HG02623 (cell line): ENCODE measurements around the gene NCAM1.
"Not testable (repeated sequence)": the region's sequence is repeated elsewhere in the genome, so short reads cannot be mapped to it uniquely, and the experiment has no call there.

ENCODE experiments used
- ATAC-seq: cut with Tn5 transposase; IDR thresholded peaks from one replicate; pipeline ENCODE4 v1.9.1; 2021; ENCODE audit warnings: moderate library complexity; ENCODE audit not compliant: unreplicated experiment

Gene NCAM1

DNA sequence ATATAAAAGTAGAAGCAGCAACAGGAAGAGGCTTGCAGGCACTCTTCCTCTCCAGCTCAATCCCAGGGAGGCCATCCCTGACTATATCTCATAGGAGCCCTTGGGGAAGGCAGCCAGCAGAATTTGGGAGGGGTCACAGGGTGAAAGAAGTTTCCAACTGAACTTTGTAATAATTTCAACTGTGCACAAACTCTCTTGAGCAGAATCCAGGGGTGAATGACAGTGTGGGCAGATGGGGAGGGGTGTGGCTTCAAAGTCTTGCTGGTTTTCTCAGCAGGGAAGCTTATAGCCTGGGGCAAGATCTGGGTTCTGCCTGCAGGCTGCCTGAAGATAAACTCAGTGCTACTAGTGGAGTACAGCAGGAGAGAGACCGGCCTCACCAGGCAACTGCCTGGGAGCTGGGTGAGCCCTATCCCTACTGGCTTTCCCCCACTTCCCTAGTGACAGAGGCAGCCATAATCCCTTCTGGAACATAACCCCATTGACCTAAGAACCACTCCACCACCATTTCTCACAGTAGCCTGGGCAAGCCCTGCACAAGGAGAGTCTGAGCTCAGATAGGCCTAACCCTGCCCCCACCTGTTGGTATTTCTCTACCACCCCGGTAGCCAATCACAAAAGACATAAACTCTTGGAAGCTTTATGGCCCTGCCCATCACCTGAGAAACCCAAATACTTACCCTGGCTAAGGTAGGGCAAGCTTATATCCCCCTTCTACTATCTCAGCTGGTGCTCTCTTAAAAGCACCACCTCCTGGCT, 335.4 kb downstream of the NCAM1 start:
- ATAC-seq = no peak

GRCh38 chr11:113298496-113298895, 337.3 kb downstream of the NCAM1 start:
- ATAC-seq = not testable (repeated sequence)

DNA sequence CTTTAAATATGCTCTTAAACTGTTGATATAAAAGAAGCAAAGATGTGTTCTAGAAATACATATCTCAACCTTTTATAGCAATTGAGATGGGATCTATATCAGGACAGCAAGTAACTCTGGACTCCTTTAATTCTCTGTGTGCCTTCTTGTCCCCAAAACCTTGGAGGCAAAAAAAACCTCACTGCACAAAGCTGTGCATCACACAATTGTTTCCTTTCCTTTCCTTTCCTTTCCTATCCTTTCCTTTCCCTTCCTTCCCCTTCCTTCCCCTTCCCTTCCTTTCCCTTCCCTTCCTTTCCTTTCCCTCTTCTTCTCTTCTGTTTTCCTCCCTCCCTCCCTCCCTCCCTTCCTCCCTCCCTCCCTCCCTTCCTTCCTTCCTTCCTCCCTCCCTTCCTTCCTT, 343.7 kb downstream of the NCAM1 start:
- no peak for ATAC-seq

GRCh38 chr11:113305440-113306336, 344.5 kb downstream of the NCAM1 start:
- peak; percentile 77 for ATAC-seq

DNA sequence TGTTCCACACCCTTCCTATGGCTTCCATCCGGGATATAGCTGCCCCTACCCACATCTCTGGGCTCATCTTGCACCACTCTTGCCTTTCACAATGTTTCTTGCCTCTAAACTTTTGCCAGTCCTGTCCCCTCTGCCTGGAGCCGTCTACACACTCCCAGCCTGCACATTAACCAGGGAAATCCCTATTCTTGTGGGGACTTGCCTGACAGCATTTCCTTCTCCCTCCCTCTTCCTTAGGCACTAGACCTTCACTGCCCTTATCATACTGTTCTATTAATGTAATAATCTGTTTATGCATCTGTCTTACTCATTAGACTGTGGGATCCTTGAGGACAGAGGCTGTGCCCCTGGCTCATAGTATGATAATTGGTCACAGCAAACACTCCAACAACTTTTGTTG, 347.4 kb downstream of the NCAM1 start:
- no peak for ATAC-seq

DNA sequence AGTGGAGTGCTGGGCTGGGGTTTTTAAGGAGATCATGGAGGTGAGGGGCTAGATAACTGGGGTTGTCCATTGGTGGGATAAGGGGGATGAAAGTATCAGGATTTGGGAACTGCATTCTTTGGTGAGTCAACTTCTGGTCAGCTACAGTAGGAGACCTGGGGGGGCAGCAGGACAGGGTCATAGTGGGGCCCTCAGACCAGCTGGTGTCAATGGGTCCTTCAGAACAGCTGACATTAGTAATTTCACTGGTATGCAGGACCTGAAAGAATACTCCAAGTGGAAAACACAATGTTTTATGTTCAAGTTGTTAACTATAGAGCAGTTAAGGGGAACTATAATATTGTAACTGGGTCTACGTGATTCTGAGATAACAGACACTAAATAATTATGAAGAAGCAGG, 350.3 kb downstream of the NCAM1 start:
- ATAC-seq = no peak

GRCh38 chr11:113313601-113314000, 352.4 kb downstream of the NCAM1 start:
- ATAC-seq = no peak

GRCh38 chr11:113314065-113314388, 352.8 kb downstream of the NCAM1 start:
- no peak for ATAC-seq

GRCh38 chr11:113314389-113315301, 353.4 kb downstream of the NCAM1 start, which contains the start of gene TTC12:
TTC12 (plus strand) TSS chr11:113314583; CDS start chr11:113316258, 1,675 bp downstream.
- ATAC-seq = peak; percentile 99

DNA sequence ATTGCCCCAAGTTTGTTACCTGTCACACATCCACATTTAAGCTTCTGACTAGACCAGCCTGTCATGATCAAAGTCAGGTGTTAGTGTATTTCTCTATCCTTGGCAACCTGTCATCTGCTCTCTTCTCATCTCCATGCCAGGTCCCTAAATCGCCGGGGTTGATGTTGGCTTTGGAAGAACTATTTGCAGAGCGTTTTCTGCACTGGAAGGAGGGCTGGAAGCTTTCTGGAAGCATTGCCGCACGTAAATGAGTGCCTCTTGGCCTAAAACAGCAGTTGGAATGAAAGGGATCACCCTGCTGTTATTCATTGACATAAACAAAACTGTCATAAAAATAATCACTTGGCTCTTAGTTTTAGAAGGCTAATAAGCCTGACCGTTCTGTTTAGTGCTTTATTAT, 354.6 kb downstream of the NCAM1 start:
- ATAC-seq = no peak

GRCh38 chr11:113316256-113316655, 355.0 kb downstream of the NCAM1 start:
- no peak for ATAC-seq

- ATAC-seq = no peak
Measured at GRCh38 chr11:113317339-113317738, 356.1 kb downstream of the NCAM1 start.

DNA sequence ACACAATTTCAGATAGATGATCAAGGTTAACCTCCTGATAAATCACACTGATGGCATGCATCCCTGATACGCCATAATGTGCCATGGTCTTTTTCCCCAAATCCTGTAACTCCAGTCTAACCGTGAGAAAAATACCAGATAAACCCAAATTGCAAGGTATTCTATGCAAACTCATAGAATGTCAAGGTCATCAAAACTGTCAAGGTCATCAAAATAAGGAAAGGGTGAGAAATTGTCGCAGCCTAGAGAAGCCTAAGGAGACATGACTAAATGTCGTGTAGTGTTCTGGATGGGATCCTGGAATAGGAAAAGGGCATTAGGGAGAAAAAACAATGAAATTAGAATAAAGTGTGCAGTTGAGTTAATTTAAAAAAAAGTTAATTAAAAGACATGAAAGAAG, 357.9 kb downstream of the NCAM1 start:
- no peak for ATAC-seq

DNA sequence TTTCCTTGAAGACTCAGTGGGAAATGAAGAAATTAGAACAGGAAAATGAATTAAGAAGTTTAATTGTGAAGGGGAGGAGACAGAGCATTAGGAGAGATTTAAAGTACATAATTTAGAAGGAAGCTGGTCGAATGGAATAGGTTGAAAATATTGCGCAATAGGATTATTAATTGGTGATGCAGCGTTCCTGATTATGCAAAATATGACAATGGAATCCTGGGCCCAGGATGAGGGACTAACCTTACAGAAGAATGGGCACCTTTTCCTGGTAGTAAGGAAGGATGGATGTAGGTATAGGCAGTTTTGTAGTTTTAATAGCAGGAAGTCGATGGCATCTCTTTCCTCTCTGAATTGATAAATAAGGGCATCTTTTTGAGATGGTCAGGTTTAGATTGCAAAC, 360.9 kb downstream of the NCAM1 start:
- ATAC-seq = no peak

GRCh38 chr11:113324250-113324649, 363.0 kb downstream of the NCAM1 start:
- no peak for ATAC-seq
